ENCODE results near the gene GRM1. TPM values are rescaled to one million over a fixed set of nuclear protein-coding genes. Genes with fewer than 3 reads are reported as not detected.

The GRM1 gene
- total RNA-seq, 4 donors from 2014 or later, result under 0.01 to 0.19 TPM; not detected in 2

DNA sequence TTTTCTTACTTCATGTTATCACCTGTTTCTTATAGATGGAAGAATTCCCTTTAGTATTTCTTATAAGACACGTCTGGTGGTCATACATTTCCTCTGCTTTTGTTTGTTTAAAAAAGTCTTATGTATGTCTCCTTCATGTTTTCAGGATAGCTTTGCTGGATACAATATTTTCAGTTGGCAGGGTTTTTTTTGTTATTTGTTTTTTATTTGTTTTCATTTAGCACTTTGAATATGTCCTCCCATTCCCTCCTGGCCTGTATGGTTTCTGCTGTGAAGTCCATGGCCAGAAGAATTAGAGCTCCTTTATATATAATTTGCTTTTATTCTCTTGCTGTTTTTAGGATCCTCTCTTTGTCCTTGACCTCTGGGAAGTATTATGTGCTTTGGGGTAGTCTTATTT is 432.1 kb downstream of the GRM1 start:
- Histone ChIP-seq H3K9me3 (peaks cover 0 to 23% (median 10%) of the 10 kb centered on the region in 4 donors), H3K27ac (replicated peaks in 1 of 4) (no peak overlapping the region), H3K27me3 (no peaks in the 10 kb centered on the region), H3K4me3 (no peak overlapping the region), H3K36me3 (no peaks in the 10 kb centered on the region), H3K4me1 (no peaks in the 10 kb centered on the region)
- intact Hi-C loops (cut with DNase I), result no loop called here
- 59% methylated on average over 1 of the region's 1 CpG for WGBS
- TF ChIP-seq EP300 (IDR thresholded peaks at IDR 0.05) (no peak), POLR2A (IDR thresholded peaks at IDR 0.05; ENCODE audit: low read depth) (no peak), POLR2AphosphoS5 (IDR thresholded peaks at IDR 0.05) (no peak)
- TF ChIP-seq, protein P1, sequence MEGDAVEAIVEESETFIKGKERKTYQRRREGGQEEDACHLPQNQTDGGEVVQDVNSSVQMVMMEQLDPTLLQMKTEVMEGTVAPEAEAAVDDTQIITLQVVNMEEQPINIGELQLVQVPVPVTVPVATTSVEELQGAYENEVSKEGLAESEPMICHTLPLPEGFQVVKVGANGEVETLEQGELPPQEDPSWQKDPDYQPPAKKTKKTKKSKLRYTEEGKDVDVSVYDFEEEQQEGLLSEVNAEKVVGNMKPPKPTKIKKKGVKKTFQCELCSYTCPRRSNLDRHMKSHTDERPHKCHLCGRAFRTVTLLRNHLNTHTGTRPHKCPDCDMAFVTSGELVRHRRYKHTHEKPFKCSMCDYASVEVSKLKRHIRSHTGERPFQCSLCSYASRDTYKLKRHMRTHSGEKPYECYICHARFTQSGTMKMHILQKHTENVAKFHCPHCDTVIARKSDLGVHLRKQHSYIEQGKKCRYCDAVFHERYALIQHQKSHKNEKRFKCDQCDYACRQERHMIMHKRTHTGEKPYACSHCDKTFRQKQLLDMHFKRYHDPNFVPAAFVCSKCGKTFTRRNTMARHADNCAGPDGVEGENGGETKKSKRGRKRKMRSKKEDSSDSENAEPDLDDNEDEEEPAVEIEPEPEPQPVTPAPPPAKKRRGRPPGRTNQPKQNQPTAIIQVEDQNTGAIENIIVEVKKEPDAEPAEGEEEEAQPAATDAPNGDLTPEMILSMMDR (IDR thresholded peaks at IDR 0.05), result no peak
- DNase-seq (ENCODE audit: extremely low spot score), result no peak

DNA sequence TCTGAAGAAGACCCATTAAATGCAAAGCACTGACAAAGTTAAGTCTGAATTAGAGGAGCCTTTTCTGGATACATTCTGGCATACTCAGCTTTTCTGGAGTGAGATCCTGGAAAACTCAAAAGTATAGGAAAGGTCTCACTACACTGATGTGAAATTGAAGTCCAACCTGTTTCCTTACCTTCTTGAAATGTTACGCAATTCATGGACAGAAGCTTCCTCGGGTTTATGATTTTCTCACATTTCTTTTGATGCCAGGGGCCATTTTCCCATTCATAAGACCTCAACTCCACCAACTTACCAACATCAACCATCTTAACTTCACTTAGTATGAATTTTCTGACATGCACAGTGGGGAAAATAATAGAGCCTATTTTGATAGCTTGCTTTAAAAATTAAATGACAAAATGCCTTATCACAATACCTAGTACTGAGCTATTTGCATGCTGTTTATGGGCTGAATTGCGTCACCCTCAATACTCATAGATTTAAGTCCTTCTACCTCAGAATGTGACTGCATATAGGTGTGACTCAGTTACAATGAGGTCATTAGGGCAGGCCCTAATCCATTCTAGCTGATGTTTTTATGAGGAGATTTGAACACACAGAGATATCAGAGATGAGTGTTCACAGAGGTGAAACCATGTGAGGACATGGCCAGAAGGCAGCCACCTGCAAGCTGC is 441.4 kb downstream of the GRM1 start:
- intact Hi-C loops (cut with DNase I), result no loop called here
- whole genome bisulfite sequencing, result 95% methylated on average over 3 of the region's 3 CpGs

DNA sequence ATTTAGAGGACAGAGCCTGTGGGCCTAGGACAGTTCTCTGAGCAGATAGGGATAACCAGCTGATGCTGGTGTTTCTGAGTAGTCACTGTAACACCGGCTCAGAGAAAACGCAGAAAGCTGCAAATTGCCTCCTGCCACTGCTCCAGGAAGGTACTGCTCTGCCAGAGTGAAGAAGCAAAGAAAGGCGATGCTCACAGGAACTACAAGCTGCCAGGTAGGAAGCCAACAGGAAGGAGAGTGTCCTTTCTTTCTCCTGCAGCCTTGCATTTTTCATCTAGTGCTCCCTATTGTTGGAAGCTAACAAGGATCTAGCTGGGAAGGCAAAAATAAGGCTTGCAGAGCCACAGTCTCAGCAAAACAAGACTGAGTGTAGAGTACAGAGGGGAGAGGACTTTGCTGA is 444.1 kb downstream of the GRM1 start:
- Histone ChIP-seq H3K4me3 (no peak overlapping the region), H3K36me3 (no peaks in the 10 kb centered on the region), H3K4me1 (no peaks in the 10 kb centered on the region), H3K27me3 (no peaks in the 10 kb centered on the region), H3K27ac (replicated peaks in 1 of 4) (no peak overlapping the region), H3K9me3 (peaks cover 0 to 3% (median 0%) of the 10 kb centered on the region in 4 donors)
- intact Hi-C loops (cut with DNase I), result no loop called here
- WGBS, result 58% methylated on average over 3 of the region's 3 CpGs
- TF ChIP-seq POLR2AphosphoS5 (IDR thresholded peaks at IDR 0.05) (no peak), EP300 (IDR thresholded peaks at IDR 0.05) (no peak), POLR2A (IDR thresholded peaks at IDR 0.05; ENCODE audit: low read depth) (no peak)
- TF ChIP-seq, protein P1 (IDR thresholded peaks at IDR 0.05), result no peak
- no peak for DNase-seq (ENCODE audit: extremely low spot score)

More for the DNA sequence above, 441.4 kb downstream of the GRM1 start:
- Histone ChIP-seq H3K27ac (replicated peaks in 1 of 4) (no peak overlapping the region), H3K4me1 (no peaks in the 10 kb centered on the region), H3K4me3 (no peak overlapping the region), H3K36me3 (no peaks in the 10 kb centered on the region), H3K9me3 (no peaks in the 10 kb centered on the region), H3K27me3 (no peaks in the 10 kb centered on the region)
- DNase-seq (ENCODE audit: extremely low spot score), result no peak
- TF ChIP-seq POLR2A (IDR thresholded peaks at IDR 0.05; ENCODE audit: low read depth), result no peak
- no peak for TF ChIP-seq POLR2AphosphoS5 (IDR thresholded peaks at IDR 0.05)
- TF ChIP-seq, protein P1 (IDR thresholded peaks at IDR 0.05), result no peak

DNA sequence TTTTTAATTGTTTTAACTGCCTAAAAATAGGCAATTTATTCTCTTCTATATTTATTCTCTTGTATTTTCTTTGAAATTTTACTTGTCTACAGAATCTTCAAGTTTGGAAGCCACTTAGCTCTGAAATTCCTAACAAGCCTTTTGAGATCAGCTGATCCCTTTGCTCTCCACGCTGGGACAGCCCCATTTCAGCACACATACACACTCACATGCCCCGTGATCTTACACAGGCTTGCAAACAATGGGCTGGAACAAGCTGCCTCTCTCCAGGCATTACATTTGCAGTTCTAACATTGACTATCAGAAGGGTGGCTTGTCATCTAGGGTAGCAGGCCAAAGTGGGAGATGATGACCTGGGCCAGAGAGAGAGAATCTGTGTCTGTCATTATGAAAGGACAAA is 452.7 kb downstream of the GRM1 start:
- Histone ChIP-seq H3K36me3 (no peaks in the 10 kb centered on the region), H3K27ac (replicated peaks in 1 of 4) (no peak overlapping the region), H3K27me3 (no peaks in the 10 kb centered on the region), H3K4me3 (no peak overlapping the region), H3K4me1 (no peaks in the 10 kb centered on the region), H3K9me3 (peaks cover 0 to 13% (median 2%) of the 10 kb centered on the region in 4 donors)
- intact Hi-C loops (cut with DNase I), result no loop called here
- 55% methylated on average over 2 of the region's 2 CpGs for WGBS
- TF ChIP-seq, protein P1 (IDR thresholded peaks at IDR 0.05), result no peak
- DNase-seq (ENCODE audit: extremely low spot score), result no peak

DNA sequence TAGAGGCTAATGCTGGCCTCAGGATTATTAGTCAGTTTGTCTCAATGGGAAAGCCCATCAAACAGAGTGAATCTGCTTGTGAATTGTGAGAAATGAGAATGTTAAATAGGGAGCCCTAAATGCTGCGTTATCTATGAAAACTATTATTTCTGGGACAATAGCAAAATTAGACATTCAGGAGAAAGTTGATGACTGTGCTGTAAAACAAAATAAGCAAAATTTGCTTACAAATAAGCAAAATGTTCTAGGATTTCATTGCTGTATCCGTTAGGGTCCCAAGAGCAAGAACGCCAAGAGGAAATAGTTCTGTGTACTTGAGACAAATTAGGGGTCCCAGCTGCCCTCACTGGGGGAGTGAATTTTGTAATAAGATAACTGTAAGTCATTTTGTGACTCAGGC is 455.5 kb downstream of the GRM1 start:
- 85% methylated on average over 3 of the region's 3 CpGs for WGBS
- intact Hi-C loops (cut with DNase I), result no loop called here
- TF ChIP-seq POLR2A (IDR thresholded peaks at IDR 0.05; ENCODE audit: low read depth) (no peak), EP300 (IDR thresholded peaks at IDR 0.05) (no peak), POLR2AphosphoS5 (IDR thresholded peaks at IDR 0.05) (no peak)
- TF ChIP-seq, protein P1 (IDR thresholded peaks at IDR 0.05), result no peak
- Histone ChIP-seq H3K4me3 (no peak overlapping the region), H3K27me3 (no peaks in the 10 kb centered on the region), H3K36me3 (no peaks in the 10 kb centered on the region), H3K9me3 (peaks cover 0 to 5% (median 0%) of the 10 kb centered on the region in 4 donors), H3K4me1 (no peaks in the 10 kb centered on the region), H3K27ac (replicated peaks in 1 of 4) (no peak overlapping the region)
- DNase-seq (ENCODE audit: extremely low spot score), result no peak
